Measurements from ENCODE around the gene MYOM3. TPM values are rescaled to one million over a fixed set of nuclear protein-coding genes. Genes with fewer than 3 reads are reported as not detected.

MYOM3 gene
- total and polyA plus RNA-seq, 2 of the 13 experiments (the other 11 are each of a cell fraction or from before 2014, with no cell fraction given), result 5.8 to 15.3 TPM

DNA sequence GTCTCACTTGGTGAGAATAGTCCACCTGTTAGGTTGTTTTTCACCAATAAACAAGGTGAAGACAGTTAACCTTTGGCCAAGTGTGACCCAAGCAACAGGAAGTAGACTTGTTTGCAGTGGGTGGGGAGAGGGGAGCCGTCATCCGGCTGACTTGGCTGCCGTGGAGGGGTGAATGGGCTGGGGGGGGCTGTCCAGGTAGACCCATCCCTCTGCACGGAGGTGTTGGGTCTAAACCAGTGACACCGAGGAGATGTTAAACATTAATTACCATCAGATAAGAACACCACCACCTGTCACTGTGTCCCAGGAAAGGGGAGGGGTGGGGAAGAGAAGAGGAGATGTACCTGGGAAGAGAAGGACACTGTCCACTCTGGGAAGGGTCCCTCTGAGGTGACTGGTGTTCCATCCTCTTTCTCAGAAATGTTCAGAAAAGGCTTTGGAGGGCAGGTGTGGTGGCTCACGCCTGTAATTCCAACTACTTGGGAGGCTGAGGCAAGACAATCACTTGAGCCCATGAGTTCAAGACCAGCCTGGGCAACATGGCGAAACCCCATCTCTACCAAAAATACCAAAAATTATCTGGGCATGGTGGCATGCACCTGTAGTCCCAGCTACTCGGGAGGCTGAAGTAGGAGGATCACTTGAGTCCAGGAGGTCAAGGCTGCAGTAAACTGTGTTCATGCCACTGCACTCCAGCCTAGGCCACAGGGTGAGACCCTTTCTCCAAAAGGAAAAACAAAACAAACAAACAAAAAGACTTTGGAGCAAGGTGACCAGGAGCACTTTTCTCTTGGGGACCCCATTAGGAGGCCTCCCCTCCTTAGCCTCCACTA, 6.7 kb upstream of the MYOM3 start (continued):
- TF ChIP-seq, protein P1, sequence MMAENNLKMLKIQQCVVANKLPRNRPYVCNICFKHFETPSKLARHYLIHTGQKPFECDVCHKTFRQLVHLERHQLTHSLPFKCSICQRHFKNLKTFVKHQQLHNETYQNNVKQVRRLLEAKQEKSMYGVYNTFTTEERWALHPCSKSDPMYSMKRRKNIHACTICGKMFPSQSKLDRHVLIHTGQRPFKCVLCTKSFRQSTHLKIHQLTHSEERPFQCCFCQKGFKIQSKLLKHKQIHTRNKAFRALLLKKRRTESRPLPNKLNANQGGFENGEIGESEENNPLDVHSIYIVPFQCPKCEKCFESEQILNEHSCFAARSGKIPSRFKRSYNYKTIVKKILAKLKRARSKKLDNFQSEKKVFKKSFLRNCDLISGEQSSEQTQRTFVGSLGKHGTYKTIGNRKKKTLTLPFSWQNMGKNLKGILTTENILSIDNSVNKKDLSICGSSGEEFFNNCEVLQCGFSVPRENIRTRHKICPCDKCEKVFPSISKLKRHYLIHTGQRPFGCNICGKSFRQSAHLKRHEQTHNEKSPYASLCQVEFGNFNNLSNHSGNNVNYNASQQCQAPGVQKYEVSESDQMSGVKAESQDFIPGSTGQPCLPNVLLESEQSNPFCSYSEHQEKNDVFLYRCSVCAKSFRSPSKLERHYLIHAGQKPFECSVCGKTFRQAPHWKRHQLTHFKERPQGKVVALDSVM (CRISPR knock-in tag; IDR thresholded peaks at IDR 0.05), result peak; percentile 73; the same call in 1 of the 2 replicates
- TF ChIP-seq GLI4 (CRISPR knock-in tag; IDR thresholded peaks at IDR 0.05; ENCODE audit: borderline replicate concordance) (no peak), RARG (CRISPR knock-in tag; IDR thresholded peaks at IDR 0.05; ENCODE audit: low read depth) (no peak), STAT5B (CRISPR knock-in tag; IDR thresholded peaks at IDR 0.05) (no peak), KDM6A (CRISPR knock-in tag; IDR thresholded peaks at IDR 0.05; ENCODE audit: low read depth) (peak; percentile 83), SKI (IDR thresholded peaks at IDR 0.05; ENCODE audit: partially characterized antibody) (peak; percentile 56), ZNF761 (CRISPR knock-in tag; conservative IDR thresholded peaks at IDR 0.05) (no peak), ZNF292 (CRISPR knock-in tag; IDR thresholded peaks at IDR 0.05; ENCODE audit: borderline replicate concordance, low read depth) (no peak), ZNF883 (CRISPR knock-in tag; IDR thresholded peaks at IDR 0.05; ENCODE audit: not compliant biosample characterization) (no peak), CBX2 (IDR thresholded peaks at IDR 0.05; ENCODE audit: low read depth, low read length) (no peak), CBX2 (CRISPR knock-in tag; IDR thresholded peaks at IDR 0.05; ENCODE audit: low read depth) (no peak), SOX6 (IDR thresholded peaks at IDR 0.05) (no peak), SOX6 (CRISPR knock-in tag; IDR thresholded peaks at IDR 0.05) (peak; percentile 70)
- TF ChIP-seq, protein P2, sequence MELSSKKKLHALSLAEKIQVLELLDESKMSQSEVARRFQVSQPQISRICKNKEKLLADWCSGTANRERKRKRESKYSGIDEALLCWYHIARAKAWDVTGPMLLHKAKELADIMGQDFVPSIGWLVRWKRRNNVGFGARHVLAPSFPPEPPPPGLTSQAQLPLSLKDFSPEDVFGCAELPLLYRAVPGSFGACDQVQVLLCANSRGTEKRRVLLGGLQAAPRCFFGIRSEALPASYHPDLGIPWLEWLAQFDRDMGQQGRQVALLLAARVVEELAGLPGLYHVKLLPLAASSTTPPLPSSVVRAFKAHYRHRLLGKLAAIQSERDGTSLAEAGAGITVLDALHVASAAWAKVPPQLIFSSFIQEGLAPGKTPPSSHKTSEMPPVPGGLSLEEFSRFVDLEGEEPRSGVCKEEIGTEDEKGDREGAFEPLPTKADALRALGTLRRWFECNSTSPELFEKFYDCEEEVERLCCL (CRISPR knock-in tag; IDR thresholded peaks at IDR 0.05; ENCODE audit: borderline replicate concordance), result 0 out of 2 replicates have a peak, but pooled peaks have one; percentile 36
- TF ChIP-seq, protein P3, sequence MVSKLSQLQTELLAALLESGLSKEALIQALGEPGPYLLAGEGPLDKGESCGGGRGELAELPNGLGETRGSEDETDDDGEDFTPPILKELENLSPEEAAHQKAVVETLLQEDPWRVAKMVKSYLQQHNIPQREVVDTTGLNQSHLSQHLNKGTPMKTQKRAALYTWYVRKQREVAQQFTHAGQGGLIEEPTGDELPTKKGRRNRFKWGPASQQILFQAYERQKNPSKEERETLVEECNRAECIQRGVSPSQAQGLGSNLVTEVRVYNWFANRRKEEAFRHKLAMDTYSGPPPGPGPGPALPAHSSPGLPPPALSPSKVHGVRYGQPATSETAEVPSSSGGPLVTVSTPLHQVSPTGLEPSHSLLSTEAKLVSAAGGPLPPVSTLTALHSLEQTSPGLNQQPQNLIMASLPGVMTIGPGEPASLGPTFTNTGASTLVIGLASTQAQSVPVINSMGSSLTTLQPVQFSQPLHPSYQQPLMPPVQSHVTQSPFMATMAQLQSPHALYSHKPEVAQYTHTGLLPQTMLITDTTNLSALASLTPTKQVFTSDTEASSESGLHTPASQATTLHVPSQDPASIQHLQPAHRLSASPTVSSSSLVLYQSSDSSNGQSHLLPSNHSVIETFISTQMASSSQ (IDR thresholded peaks at IDR 0.05; ENCODE audit: low read depth), result peak; percentile 89
- TF ChIP-seq, protein P3 (CRISPR knock-in tag; IDR thresholded peaks at IDR 0.05; ENCODE audit: borderline replicate concordance), result no peak; the same call in 1 of the 2 replicates
- TF ChIP-seq, protein P4, sequence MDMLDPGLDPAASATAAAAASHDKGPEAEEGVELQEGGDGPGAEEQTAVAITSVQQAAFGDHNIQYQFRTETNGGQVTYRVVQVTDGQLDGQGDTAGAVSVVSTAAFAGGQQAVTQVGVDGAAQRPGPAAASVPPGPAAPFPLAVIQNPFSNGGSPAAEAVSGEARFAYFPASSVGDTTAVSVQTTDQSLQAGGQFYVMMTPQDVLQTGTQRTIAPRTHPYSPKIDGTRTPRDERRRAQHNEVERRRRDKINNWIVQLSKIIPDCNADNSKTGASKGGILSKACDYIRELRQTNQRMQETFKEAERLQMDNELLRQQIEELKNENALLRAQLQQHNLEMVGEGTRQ (IDR thresholded peaks at IDR 0.05; ENCODE audit: low read depth, low read length), result no peak
- TF ChIP-seq, protein P4 (CRISPR knock-in tag; IDR thresholded peaks at IDR 0.05; ENCODE audit: borderline replicate concordance), result no peak

Data from HepG2 (cell line).